Pancreas (tissue), 10 donors: ENCODE measurements around the gene KCMF1. TPM values are rescaled to one million over a fixed set of nuclear protein-coding genes. Genes with fewer than 3 reads are reported as not detected.

Experiments
- ATAC-seq, 4 donors: fragments of 200-7000 bp; cut with Tn5 transposase; one replicate each; pipeline versions ENCODE4 v1.8.0 to v1.9.1; 2020; ENCODE audit warnings: mild to moderate bottlenecking in 4 of 4, moderate library complexity in 4 of 4
- DNase-seq, 6 donors: peaks; one replicate each; pipeline ENCODE4 v3.0.0-alpha.2; 2020
- FAIRE-seq: peaks from 2 replicates; lab custom pipeline; 2012; peaks lifted over from hg19 to GRCh38; lab: Jason Lieb, UNC
- H3K27ac ChIP-seq, 4 donors: fragments of 200-600 bp; sonication (generic); 1 replicate in 3 of 4; 2 replicates in 1 of 4; pipeline versions ENCODE4 v1.5.0 to v1.8.0; 2020
- H3K27me3 ChIP-seq, 4 donors: fragments of 200-600 bp; one replicate each; pipeline ENCODE4 v1.8.0; 2021
- H3K36me3 ChIP-seq, 3 donors: fragments of 200-600 bp; sonication (generic) in 1 of 3; one replicate each; pipeline versions ENCODE4 v1.5.0 to v1.8.0; 2020 to 2021
- H3K4me1 ChIP-seq, 3 donors: fragments of 200-600 bp; one replicate each; pipeline ENCODE4 v1.8.0; 2021
- H3K4me3 ChIP-seq, 4 donors: fragments of 200-600 bp; sonication (generic) in 2 of 4; one replicate each; pipeline versions ENCODE4 v1.5.0 to v1.8.0; 2020 to 2021
- H3K9me3 ChIP-seq, 4 donors: fragments of 200-600 bp; one replicate each; pipeline ENCODE4 v1.8.0; 2021
- WGBS, 2 donors: extraction: QIAGEN DNeasy Blood & Tissue Kit; methylation state at CpG; one replicate each; pipeline ENCODE4 v1.1.7; 2013; 5-methylcytosine and 5-hydroxymethylcytosine counted together
- intact Hi-C, 3 donors: fragments of 100-400 bp; cut with DNase I; formaldehyde crosslinking; loops; one replicate each; pipeline versions ENCODE4 v1.11.1 to v1.14.2; 2022
- polyA plus RNA-seq, 2 donors: library from polyadenylated mRNA; stranded (reverse); fragments of 200-250 nt; gene quantifications; one replicate each; pipeline ENCODE4 v1.2.3, GENCODE V29; 2013
- total RNA-seq, 6 donors: library from RNA; stranded (reverse); fragmentation: NEBNext Ultra II Directional in 4 of 6; extraction: Animal tissue kit (Norgen Biotek cat#: 25700) in 4 of 6; gene quantifications; one replicate each; pipeline versions ENCODE4 v1.2.1 to v1.2.4, GENCODE V29; 2021 to 2023
- TF ChIP-seq, protein P1 (sequence below), 4 donors: fragments of 200-600 bp; sonication (generic) in 3 of 4; IDR thresholded peaks; one replicate each; pipeline versions ENCODE4 v1.5.0 to v1.8.0; 2021; ENCODE audit warnings: antibody characterized with exemption in 4 of 4
- donor health status: healthy with polysubstance abuse.
- donor health status: DM: no; HTN: no; CAD: no; lungs with moderate emphysema.
- donor health status: DM: no; HTN: no; CAD: no.
- donor health status: control.
- donor health status: control.
- donor health status: Bipolar disorder and iron deficiency.
- donor health status: DM: yes; HTN: yes; CAD: no.
- donor health status: DM: no; HTN: no; CAD: no.
- donor health status: DM: no; HTN: no; CAD: no.
- donor health status: DM: yes; HTN: yes; CAD: no.

KCMF1 gene
- total and polyA plus RNA-seq, 8 donors, result 9.9 to 102 (median 67.4) TPM

DNA sequence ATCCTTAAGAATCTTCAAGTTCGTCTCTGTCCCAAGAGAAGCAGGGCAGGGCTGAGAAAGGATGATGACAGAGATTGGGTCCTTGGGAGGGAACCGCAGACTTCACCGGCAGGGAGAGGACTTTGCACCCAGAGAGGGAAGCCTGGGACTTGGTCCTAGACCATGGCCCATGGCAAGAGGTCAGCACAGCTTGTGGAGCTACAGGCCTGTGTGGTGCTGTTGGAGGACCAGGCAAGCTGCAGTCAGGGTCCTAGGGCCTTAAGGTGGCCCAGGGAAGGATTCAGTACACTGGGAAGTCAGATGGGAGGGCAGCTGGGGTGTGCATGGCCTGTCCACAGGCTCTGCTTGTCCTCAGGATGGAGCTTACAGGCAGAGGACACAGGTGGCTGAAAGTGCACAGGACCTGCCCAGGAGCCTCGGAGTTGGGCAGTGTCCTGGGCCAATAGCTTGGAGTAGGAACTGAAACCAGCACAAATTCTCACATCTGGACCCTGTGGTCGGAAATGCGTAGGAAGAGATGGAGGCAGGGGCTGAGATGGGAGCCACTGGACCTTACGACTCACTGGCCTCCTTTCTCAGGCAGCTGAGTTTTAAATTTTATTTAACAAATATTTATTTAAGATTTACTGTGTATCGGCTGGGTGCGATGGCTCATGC is 105.8 kb downstream of the KCMF1 start:
- Histone ChIP-seq H3K4me1 (no peaks in the 10 kb centered on the region), H3K27me3 (no peaks in the 10 kb centered on the region), H3K4me3 (no peak overlapping the region), H3K36me3 (no peaks in the 10 kb centered on the region), H3K9me3 (no peaks in the 10 kb centered on the region), H3K27ac (no peak overlapping the region)
- DNase-seq (no peak), FAIRE-seq (no peak), ATAC-seq (no peak)
- intact Hi-C loops, result no loop called here
- TF ChIP-seq, protein P1, sequence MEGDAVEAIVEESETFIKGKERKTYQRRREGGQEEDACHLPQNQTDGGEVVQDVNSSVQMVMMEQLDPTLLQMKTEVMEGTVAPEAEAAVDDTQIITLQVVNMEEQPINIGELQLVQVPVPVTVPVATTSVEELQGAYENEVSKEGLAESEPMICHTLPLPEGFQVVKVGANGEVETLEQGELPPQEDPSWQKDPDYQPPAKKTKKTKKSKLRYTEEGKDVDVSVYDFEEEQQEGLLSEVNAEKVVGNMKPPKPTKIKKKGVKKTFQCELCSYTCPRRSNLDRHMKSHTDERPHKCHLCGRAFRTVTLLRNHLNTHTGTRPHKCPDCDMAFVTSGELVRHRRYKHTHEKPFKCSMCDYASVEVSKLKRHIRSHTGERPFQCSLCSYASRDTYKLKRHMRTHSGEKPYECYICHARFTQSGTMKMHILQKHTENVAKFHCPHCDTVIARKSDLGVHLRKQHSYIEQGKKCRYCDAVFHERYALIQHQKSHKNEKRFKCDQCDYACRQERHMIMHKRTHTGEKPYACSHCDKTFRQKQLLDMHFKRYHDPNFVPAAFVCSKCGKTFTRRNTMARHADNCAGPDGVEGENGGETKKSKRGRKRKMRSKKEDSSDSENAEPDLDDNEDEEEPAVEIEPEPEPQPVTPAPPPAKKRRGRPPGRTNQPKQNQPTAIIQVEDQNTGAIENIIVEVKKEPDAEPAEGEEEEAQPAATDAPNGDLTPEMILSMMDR (IDR thresholded peaks at IDR 0.05), result no peak
- 75 to 78% methylated on average over 9 of the region's 9 CpGs for WGBS, 2 donors

GRCh38 chr2:85077859-85078419 is 107.0 kb downstream of the KCMF1 start:
- ATAC-seq, result no peak
- Histone ChIP-seq H3K27me3 (no peaks in the 10 kb centered on the region), H3K27ac (no peak overlapping the region), H3K36me3 (no peaks in the 10 kb centered on the region), H3K4me1 (no peaks in the 10 kb centered on the region), H3K4me3 (no peak overlapping the region), H3K9me3 (no peaks in the 10 kb centered on the region)
- intact Hi-C loops, result no loop called here
- TF ChIP-seq, protein P1 (IDR thresholded peaks at IDR 0.05), result no peak
- 68 to 78% methylated on average over 5 of the region's 5 CpGs for WGBS, 2 donors
- DNase-seq, result no peak
- no peak for FAIRE-seq

DNA sequence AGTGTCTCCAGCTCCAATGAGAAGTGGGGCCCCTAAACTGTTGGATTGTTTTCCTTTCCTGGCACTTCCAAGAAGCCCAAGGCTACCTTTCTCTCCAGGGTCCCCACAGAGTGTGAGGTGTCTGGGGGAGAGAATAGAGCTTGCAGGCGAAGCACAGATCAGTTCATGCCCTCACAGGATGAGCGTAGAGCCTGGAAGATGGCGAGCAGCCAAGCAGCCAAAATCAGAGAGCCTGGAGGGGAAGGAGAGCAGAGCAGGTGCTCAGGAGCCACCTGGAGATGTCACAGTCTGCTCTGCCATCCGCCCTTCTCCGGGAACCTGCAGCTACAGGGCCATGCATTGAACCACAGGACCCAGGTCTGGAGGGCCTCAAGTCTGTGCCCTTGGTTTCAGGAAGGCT is 107.6 kb downstream of the KCMF1 start:
- DNase-seq, result no peak
- FAIRE-seq, result no peak
- Histone ChIP-seq H3K36me3 (no peaks in the 10 kb centered on the region), H3K9me3 (no peaks in the 10 kb centered on the region), H3K27ac (no peak overlapping the region), H3K4me1 (no peaks in the 10 kb centered on the region), H3K4me3 (no peak overlapping the region), H3K27me3 (no peaks in the 10 kb centered on the region)
- TF ChIP-seq, protein P1 (IDR thresholded peaks at IDR 0.05), result no peak
- no peak for ATAC-seq
- 67 to 79% methylated on average over 5 of the region's 5 CpGs for WGBS, 2 donors
- intact Hi-C loops, result no loop called here

- FAIRE-seq, result no peak
- TF ChIP-seq, protein P1 (IDR thresholded peaks at IDR 0.05), result no peak
- Histone ChIP-seq H3K27me3 (no peaks in the 10 kb centered on the region), H3K4me1 (no peaks in the 10 kb centered on the region), H3K9me3 (no peaks in the 10 kb centered on the region), H3K27ac (no peak overlapping the region), H3K36me3 (no peaks in the 10 kb centered on the region), H3K4me3 (no peak overlapping the region)
- intact Hi-C loops, result no loop called here
- no peak for ATAC-seq
- no peak for DNase-seq
Measured at GRCh38 chr2:85083092-85083491, 112.1 kb downstream of the KCMF1 start.

DNA sequence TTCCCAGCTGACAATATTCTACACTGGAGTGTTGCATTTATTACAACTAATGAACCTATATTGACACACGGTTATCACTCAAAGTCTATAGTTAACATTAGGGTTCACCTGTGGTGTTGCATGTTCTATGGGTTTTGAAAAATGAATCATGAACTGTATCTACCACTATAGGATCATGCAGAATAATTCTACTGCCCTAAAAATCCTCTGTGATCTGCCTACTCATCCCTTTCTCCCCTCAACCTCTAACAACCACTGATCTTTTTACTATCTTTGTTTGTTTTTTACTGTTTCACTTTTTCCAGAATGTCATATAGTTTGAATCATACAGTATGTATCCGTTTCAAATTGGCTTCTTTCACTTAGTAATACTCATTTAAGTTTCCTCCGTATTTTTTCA is 114.6 kb downstream of the KCMF1 start:
- Histone ChIP-seq H3K9me3 (no peaks in the 10 kb centered on the region), H3K4me3 (no peak overlapping the region), H3K4me1 (no peaks in the 10 kb centered on the region), H3K36me3 (no peaks in the 10 kb centered on the region), H3K27me3 (no peaks in the 10 kb centered on the region), H3K27ac (no peak overlapping the region)
- 46 to 70% methylated on average over 3 of the region's 3 CpGs for WGBS, 2 donors
- ATAC-seq, result no peak
- no peak for DNase-seq
- intact Hi-C loops, result no loop called here
- TF ChIP-seq, protein P1 (IDR thresholded peaks at IDR 0.05), result no peak
- no peak for FAIRE-seq
